GM21576 (cell line): ENCODE results near the gene ELAC2.
A peak's percentile ranks its signal among the peaks of the same experiment; 100 is the strongest.

ENCODE experiments used
- ATAC-seq: cut with Tn5 transposase; IDR thresholded peaks from one replicate; pipeline ENCODE4 v1.9.1; 2021; ENCODE audit warnings: mild to moderate bottlenecking, moderate library complexity; ENCODE audit not compliant: unreplicated experiment

ELAC2 gene

GRCh38 chr17:13016881-13017654 is 759 bp downstream of the ELAC2 start:
- peak; percentile 13 for ATAC-seq

GRCh38 chr17:13014801-13015200 is 3.0 kb downstream of the ELAC2 start:
- ATAC-seq: no peak

GRCh38 chr17:13010959-13011358 is 6.9 kb downstream of the ELAC2 start:
- ATAC-seq: no peak

GRCh38 chr17:13008461-13008860 is 9.4 kb downstream of the ELAC2 start:
- ATAC-seq: no peak

- no peak for ATAC-seq
Observed at GRCh38 chr17:13005530-13005929, 12.3 kb downstream of the ELAC2 start.

GRCh38 chr17:13004336-13004735 is 13.5 kb downstream of the ELAC2 start:
- no peak for ATAC-seq

GRCh38 chr17:13003927-13004326 is 13.9 kb downstream of the ELAC2 start:
- no peak for ATAC-seq

GRCh38 chr17:13003454-13003851 is 14.4 kb downstream of the ELAC2 start:
- ATAC-seq: no peak

- ATAC-seq: no peak
Observed at GRCh38 chr17:13002761-13003453, 14.9 kb downstream of the ELAC2 start.

- no peak for ATAC-seq
Observed at GRCh38 chr17:13001991-13002615, 15.7 kb downstream of the ELAC2 start.

GRCh38 chr17:13000561-13000960 is 17.3 kb downstream of the ELAC2 start:
- ATAC-seq: no peak

GRCh38 chr17:12998874-12999273 is 19.0 kb downstream of the ELAC2 start:
- no peak for ATAC-seq

- no peak for ATAC-seq
Observed at GRCh38 chr17:12998461-12998860, 19.4 kb downstream of the ELAC2 start.

- no peak for ATAC-seq
Observed at GRCh38 chr17:12996941-12997340, 20.9 kb downstream of the ELAC2 start.

GRCh38 chr17:12996357-12996756 is 21.5 kb downstream of the ELAC2 start:
- no peak for ATAC-seq

- no peak for ATAC-seq
Observed at GRCh38 chr17:12995896-12996295, 21.9 kb downstream of the ELAC2 start.

GRCh38 chr17:12995106-12995895 is 22.5 kb downstream of the ELAC2 start:
- ATAC-seq: no peak

GRCh38 chr17:12994341-12995074 is 23.3 kb downstream of the ELAC2 start:
- no peak for ATAC-seq

GRCh38 chr17:12993631-12994030 is 24.2 kb downstream of the ELAC2 start:
- no peak for ATAC-seq

GRCh38 chr17:12992676-12993075 is 25.2 kb downstream of the ELAC2 start:
- ATAC-seq: no peak
